ENCODE results near the gene DNAH1.

DNAH1 gene

DNA sequence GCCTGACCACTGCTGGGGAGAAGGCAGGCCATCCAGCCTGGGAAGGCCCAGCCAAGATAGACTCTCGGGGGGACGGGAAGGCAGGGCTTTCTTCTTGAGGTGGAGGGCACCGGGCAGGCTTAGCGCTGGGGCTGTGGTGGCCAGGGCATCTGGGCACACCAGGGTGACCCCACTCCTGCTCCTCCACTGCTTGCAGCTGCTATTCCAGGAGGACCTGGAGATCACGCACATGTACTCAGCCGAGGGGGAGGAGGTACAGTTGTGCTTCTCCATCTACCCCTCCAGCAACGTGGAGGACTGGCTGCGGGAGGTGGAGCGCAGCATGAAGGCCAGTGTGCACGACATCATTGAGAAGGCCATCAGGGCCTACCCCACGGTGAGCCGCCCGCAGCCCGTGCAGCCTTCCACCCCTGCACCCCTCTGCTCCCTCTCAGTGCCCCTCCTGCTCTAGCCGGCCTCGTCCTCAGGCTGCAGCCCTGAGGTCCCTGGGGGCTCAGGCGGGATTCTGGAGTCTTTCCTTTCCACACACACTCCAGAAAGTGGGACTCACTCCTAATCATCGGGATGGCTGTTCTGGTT, 42.3 kb downstream of the DNAH1 start:
- DNase-seq (ENCODE audit: low read depth): no peak

DNA sequence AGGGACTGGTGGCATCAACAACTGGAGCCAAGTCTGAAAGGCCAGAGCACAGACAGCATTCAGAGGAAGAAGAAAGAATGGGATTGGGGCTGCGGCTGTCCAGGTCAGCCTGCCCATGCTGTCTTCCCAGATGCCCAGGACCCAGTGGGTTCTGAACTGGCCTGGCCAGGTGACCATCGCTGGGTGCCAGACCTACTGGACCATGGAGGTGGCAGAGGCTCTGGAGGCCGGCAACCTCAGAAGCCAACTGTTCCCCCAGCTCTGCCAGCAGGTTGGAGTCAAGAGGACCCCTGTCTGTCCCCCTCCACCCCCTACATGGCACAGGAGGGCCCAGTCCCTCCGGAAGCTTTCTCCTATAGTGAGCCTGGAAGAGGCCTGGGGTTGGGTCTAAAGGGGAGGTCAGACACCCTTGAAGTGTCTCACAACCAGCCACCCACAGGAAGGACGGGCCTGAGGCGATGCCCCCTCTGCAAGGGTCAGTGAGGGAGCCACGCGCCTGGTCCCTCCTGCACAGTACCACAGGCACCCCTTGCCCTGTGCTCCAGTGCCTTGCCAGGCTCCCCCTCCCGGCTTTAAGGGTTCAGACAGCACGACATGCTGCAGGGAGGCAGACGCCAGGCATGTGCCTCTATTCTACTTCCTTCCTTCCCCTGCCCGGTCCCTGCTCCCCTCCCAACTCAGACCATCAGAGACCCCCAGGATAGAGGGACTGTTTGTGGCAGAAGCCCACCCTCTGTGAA, 43.2 kb downstream of the DNAH1 start:
- DNase-seq (ENCODE audit: low read depth): no peak

DNA sequence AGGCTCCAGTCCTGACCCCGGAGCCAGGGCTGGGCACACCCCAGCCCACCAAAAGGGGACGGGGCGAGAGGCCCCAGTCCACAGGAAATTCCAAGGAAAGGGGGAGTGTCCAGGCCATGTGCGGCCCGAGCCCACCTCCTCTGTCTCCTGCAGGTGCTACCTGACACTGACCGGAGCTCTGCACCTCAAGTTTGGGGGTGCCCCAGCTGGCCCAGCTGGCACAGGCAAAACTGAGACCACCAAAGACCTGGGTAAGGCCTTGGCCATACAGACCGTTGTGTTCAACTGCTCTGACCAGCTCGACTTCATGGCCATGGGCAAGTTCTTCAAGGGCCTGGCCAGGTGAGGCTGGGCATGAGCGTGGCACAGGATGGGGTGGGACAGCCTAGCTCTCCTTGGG, 44.9 kb downstream of the DNAH1 start:
- no peak for DNase-seq (ENCODE audit: low read depth)

DNA sequence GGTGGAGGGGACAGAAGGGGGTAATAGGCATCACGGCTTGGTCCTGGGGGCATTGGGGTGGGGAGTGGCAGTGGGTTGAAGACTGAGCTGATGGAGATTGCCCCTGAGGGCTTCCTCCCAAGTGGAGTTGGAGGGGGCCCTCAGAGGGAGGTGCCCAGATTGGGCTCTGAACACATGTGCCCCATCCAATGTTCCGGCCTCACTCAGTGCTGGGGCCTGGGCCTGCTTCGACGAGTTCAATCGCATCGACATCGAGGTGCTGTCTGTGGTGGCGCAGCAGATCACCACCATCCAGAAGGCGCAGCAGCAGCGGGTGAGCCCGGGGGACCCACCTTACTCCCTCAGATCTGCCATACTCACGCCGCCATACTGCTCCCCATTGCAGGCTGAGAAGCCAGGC, 45.3 kb downstream of the DNAH1 start:
- DNase-seq (ENCODE audit: low read depth): no peak

DNA sequence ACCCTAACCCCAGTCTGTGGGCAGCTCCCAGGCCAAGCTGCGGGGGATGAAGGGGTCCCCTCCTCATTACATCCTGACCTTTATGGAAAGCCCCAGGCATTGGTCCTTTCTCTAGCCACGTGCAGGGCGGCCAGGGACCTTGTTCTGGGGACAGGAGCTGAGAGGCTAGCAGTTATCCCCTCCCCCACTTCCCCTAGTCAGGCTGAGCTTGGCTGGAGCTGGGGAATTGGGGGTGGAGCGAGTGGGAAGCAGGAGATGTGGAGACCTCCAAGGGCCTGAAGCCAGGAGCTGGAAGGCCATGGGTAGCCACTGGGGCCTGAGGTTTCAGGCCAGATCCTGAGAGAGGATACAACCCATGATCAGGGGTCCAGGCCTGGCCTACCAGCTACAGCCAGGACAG, 45.8 kb downstream of the DNAH1 start:
- DNase-seq (ENCODE audit: low read depth): no peak

DNA sequence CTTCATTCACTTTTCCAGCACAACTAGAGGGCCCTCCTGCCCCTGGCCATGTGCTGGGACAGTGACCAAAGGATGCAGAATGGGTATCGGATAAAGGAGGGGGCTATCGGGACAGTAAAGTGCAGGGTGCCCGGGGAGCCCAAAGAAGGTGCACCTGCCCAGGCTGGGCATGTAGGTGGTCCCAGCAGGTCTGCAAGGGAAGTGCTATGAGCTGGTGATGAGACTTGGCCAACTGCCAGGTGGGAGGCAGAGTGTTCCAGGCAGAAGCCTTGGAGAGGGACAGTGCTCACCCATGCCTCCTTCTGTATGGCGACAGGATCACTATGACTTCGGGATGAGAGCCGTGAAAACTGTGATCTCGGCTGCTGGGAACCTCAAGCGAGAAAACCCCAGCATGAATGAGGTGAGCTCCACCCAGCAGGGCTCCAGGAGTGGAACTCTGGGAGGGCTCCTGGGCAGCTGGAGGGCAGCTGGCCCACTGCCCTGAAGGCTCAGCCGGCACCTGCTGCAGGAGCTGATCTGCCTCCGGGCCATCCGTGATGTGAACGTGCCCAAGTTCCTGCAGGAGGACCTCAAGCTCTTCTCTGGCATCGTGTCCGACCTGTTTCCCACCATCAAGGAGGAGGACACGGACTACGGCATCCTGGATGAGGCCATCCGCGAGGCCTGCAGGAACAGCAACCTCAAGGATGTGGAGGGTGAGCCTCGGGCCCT, 48.4 kb downstream of the DNAH1 start:
- no peak for DNase-seq (ENCODE audit: low read depth)

DNA sequence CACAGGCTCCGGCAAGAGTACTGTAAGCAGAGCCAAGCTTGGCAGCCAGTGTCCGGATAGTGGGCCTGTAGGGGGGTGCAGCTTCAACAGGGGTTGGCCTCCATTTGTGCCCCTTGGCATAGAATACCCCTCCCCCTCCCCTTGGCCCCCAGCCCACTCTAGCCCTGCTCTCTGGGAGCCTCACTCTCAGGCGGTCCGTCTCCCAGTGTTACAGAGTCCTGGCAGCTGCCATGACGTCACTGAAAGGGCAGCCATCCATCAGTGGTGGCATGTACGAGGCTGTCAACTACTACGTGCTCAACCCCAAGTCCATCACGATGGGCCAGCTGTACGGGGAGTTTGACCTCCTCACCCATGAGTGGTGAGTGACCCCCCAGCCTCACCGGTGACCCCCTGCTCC, 50.4 kb downstream of the DNAH1 start:
- DNase-seq (ENCODE audit: low read depth): no peak

DNA sequence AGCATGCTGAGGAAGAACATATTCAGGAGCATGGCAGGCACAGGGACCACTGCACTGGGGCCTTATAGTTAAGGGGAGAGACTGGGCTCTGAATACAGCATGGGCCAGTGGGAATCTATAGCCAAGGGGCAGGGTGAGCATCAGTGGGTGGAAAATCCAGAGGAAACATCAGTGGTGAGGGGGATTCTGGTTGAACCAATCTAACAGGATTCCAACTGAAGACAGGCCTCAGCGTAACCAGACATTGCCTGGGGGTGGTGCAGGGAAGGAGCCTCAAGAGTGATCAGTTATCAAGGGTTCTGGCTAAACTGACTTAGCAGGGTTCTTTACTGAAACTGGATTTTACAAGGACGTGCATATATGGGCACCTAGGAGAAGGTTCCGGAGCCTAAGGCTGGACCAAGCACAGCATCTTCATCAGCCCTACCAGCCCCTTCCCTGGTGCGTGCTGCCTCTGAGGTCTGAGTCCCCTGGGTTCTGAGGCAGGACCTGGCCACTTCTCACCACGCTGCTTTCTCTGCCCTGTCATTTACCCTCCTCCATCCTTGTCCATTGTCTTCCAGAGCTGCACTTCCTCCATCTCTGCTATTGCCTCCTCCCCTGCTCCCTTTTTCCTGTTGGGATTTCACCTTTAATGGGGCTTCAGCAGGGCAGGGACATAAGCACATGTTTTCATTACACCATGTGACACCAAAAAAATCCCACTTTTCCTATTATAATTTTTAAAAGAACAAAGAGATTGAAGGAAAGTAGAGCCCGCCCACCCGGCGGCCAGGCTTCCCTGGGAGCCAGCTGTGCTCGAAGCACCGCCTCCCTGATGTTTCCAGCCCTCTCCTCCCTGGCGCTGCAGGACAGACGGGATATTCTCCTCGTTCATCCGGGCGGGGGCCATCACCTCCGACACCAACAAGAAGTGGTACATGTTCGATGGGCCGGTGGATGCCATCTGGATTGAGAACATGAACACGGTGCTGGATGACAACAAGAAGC, 52.1 kb downstream of the DNAH1 start:
- no peak for DNase-seq (ENCODE audit: low read depth)

DNA sequence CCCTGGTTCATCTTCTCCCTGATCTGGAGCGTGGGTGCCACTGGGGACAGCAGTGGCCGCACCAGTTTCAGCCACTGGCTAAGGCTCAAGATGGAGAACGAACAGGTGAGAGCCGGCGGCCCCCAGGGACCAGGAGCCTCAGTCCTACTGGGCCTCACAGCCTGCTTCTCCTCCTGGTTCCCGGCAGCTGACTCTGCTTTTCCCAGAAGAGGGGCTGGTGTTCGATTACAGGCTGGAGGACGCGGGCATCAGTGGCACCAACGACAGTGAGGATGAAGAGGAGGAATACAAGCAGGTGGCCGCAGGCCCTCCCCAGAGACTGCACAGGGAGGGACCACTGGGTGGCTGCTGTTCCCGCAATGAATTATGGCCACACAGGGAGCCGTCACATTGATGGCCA, 54.4 kb downstream of the DNAH1 start:
- DNase-seq (ENCODE audit: low read depth): no peak

DNA sequence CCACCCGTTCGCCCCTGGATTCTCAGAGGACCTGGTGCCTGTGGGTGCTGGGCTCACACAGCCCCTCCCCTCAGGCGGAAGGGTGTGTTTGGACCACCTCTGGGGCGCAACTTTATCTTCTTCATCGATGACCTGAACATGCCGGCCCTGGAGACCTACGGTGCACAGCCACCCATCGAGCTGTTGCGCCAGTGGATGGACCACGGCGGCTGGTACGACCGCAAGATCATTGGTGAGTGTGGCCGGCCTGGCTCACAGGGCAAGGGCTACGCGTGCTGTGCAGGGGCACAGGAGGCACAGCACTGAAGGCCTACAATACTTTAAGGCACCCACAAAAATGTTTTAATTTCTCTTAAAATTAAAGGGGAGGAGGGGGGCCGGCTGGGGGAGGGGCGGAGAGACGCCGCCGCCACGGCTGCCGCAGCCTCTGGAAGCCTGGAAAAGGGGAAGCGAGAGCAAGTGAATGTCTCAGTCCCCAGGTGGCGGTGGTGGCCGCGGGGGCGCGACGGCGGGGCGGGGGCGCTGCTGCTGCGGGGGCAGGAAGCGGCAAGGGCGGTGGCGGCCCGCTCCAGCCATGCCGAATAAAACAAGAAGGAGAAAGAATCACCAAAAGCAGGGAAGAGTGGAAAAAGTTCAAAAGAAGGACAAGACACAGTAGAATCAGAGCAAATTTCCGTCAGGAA, 56.8 kb downstream of the DNAH1 start:
- no peak for DNase-seq (ENCODE audit: low read depth)

DNA sequence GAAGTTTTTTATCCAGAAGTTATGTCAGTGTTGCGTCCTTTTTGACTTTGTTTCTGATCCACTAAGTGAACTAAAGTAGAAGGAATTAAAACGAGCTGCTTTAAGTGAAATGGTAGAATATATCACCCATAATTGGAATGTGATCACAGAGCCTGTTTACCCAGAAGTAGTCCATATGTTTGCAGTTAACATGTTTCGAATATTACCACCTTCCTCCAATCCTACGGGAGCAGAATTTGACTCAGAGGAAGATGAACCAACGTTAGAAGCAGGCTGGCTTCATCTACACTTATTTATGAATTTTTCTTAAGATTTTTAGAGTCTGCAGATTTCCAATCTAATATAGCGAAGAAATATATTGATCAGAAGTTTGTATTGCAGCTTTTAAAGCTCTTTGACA, 57.6 kb downstream of the DNAH1 start:
- no peak for DNase-seq (ENCODE audit: low read depth)

DNA sequence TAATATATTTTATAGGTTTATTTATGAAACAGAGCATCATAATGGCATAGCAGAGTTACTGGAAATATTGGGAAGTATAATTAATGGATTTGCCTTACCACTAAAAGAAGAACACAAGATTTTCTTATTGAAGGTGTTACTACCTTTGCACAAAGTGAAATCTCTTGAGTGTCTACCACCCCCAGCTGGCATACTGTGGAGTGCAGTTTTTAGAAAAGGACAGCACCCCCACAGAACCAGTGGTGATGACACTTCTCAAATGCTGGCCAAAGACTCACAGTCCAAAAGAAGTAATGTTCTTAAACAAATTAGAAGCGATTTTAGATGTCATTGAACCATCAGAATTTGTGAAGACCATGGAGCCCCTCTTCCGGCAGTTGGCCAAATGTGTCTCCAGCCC, 58.1 kb downstream of the DNAH1 start:
- no peak for DNase-seq (ENCODE audit: low read depth)

DNA sequence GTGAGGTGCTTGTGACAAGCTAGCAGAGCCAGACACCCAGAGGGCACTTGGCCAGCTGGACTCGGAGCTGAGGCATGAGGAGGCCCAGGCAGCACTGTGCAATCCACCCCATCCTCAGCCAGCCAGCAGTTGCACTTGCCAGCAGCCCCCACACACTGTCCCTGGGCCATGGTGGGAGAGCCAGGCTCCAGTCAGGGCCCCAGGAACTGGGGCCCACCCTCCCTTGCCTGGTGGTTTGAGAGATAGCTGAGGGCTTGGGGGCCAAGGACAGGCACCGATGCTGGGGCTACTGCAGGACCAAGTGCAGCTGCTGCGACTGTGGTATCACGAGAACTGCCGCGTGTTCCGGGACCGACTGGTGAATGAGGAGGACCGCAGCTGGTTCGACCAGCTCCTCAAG, 63.5 kb downstream of the DNAH1 start:
- no peak for DNase-seq (ENCODE audit: low read depth)

DNA sequence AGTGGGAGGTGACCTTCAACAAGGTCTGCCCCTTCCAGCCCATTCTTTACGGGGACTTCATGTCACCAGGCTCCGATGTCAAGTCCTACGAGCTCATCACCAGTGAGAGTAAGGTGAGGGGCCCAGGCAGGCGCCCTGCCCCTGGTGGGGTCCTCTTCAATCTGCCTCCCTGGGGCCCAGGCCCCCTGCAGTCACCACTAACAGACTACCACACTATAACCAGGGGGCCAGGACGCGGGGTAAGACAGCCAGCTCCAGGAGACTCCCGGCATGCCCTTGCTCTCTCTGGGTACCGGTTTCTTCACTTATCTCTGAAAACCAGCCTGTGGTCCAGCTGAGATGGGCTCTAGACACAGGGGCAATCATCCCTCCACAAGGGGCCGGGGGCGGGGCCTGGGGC, 63.9 kb downstream of the DNAH1 start:
- no peak for DNase-seq (ENCODE audit: low read depth)

DNA sequence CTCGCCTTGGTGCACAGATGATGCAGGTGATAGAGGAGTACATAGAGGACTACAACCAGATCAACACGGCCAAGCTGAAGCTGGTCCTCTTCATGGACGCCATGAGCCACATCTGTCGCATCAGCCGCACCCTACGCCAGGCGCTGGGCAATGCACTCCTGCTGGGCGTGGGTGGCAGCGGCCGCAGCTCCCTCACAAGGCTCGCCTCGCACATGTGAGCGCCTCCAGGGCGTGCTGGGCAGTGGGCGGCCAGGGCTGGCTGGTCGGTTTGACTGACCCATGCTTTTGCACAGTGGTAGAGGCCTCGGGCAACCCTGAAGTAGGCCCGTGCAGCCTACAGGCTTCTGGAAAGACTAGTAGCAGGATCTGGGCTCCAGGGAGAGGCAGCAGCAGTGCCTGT, 65.5 kb downstream of the DNAH1 start:
- DNase-seq (ENCODE audit: low read depth): no peak

DNA sequence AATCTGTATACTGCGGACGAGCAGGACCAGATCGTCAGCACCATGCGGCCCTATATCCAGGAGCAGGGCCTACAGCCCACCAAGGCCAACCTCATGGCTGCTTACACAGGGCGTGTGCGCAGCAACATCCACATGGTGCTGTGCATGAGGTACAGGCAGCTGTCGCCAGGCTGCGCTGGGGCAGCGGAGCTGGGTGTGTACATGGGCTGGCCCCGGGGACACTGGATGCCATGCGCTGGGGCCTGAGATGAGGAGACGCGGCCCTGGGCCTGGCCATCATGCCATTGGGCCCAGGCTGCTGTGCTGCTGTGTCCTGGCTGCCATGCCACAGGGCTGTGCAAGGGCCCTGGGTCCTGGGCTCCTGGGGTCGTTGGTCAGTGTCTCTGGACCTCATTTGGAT, 67.3 kb downstream of the DNAH1 start:
- no peak for DNase-seq (ENCODE audit: low read depth)

DNA sequence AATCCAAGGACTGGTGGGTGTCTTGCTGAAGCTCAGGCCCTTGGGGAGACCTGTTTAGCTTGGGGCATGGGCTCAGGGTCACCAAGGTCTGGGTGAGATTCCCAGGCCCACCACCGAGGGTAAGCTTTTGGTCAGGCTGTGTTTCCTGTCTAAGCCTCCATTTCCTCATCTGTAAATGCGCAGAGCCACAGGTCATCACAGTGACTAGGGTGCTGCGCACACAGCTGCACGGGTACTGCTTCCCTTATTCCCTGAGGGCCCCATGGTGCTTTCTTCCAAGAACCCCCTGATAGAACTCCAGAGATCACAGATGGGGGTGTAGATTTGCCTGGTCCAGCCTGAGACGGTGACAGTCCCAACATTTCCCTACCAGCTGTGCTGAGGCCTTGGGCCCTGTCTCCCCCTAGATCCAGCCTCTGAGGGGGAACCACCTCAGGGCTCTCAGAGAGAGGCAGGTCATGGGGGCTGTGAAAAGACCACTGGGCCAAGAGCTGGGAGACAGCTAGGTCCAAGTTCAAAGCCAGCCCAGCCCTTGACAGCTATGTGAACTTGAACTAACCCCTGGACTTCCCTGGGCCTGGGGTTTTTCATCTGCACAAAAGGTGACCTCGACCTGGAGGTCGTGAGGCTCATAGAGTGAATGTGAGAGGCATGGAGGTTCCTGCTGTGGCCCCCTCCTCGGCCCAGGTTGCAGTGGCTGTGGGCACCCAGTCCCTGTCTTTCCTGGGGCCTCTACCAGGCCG, 68.1 kb downstream of the DNAH1 start:
- DNase-seq (ENCODE audit: low read depth): no peak

DNA sequence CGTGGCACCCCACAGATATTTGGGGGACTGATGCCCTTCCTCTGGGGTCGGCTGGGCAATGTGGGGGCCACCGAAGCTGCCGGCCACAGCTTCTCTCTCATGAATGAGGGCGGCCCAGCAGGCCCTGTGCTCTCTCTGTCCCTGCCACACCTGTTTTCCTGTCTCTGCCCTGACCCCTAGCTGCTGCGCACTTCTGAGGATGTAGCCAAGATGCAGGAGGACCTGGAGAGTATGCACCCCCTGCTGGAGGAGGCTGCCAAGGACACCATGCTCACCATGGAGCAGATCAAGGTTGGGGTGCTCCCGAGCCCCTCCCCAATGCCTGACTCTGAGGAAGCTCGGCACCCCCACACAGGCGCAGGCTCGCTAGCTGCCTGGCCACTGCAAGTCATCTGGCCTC, 69.0 kb downstream of the DNAH1 start:
- no peak for DNase-seq (ENCODE audit: low read depth)

DNA sequence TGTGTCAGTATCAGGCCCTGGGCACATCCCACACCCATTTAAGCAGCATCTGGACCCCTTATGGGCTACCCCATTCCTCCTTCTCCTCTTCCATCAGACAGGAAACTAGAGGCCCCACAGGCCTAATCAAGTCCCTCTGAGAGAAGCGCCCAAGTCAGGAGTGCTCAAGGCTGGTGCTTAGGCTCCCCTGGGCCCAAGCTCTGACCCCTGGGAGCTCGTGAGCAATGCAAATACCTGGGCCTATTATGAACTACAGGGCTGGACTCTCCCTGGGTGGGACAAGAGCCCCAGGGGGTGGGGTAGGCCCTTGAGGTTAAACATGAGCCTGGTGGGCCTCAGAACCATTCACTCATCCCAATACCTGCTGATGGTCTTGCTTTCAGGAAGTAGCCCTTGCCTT, 71.4 kb downstream of the DNAH1 start:
- no peak for DNase-seq (ENCODE audit: low read depth)

DNA sequence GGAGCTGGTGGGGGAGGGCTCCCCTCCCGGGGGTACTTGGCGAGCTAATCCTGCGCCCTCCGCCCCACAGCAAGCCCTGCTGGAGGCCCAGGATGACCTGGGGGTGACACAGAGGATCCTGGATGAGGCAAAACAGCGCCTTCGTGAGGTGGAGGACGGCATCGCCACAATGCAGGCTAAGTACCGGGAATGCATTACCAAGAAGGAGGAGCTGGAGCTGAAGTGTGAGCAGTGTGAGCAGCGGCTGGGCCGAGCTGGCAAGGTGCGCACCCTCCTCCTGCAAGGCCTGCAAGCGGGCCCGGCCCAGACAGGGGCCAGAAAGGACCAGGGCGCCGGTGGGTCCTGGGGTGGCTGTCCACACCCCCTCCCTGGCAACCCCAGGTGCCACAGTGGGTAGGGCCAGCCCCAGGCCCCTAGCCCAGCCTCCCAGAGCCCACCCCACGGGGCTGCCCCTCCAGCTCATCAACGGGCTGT, 72.3 kb downstream of the DNAH1 start:
- no peak for DNase-seq (ENCODE audit: low read depth)

DNA sequence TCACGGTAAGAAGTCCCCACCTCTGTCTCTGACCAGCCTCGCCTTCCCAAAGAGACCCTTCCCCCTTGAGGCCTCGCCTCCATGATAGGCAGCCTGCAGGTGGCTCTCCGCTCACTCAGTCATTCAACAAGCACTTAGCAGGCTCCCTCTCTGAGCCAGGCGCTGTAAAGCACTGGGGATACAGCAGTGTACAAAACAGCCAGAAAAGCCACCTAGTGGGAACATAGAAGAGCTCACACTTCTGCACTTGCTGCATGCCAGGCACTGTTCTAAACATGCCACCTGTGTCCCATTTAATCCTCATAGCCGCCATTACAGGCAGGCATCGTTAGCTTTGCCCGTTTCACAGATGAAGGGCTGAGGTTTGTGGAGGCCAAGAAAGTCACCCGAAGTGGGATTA, 72.8 kb downstream of the DNAH1 start:
- DNase-seq (ENCODE audit: low read depth): no peak
